GM23338 (cell line): ENCODE data around the gene PALMD.

Experiments
- CTCF ChIP-seq, 2 experiments: fragments of 200-600 bp in 1 of 2; sonication (generic) in 1 of 2; conservative IDR thresholded peaks; 2 replicates each; pipeline versions ENCODE4 v1.5.1 to v1.6.1; 2016 to 2017; ENCODE audit warnings: antibody characterized with exemption in 2 of 2, low read depth in 2 of 2, mild to moderate bottlenecking in 2 of 2, moderate library complexity in 1 of 2
- ETS1 ChIP-seq: IDR thresholded peaks from 2 replicates; pipeline ENCODE4 v1.6.1; 2016; ENCODE audit warnings: antibody characterized with exemption
- EZH2 ChIP-seq: fragments of 200-600 bp; sonication (generic); IDR thresholded peaks from one replicate; pipeline ENCODE4 v1.8.0; 2017; ENCODE audit warnings: antibody characterized with exemption, mild to moderate bottlenecking, low read depth; ENCODE audit not compliant: unreplicated experiment
- EZH2phosphoT487 ChIP-seq: fragments of 200-600 bp; sonication (generic); IDR thresholded peaks from one replicate; pipeline ENCODE4 v1.8.1; 2018; ENCODE audit warnings: antibody characterized with exemption; ENCODE audit not compliant: unreplicated experiment
- NANOG ChIP-seq: IDR thresholded peaks from 2 replicates; pipeline ENCODE4 v1.6.1; 2016; ENCODE audit warnings: antibody characterized with exemption, borderline replicate concordance
- POLR2AphosphoS5 ChIP-seq: IDR thresholded peaks from 2 replicates; pipeline ENCODE4 v1.6.1; 2016; ENCODE audit warnings: antibody characterized with exemption, low read depth
- REST ChIP-seq: IDR thresholded peaks from one replicate; pipeline ENCODE4 v1.6.1; 2018; ENCODE audit warnings: antibody characterized with exemption; ENCODE audit not compliant: unreplicated experiment
- STAT1 ChIP-seq: IDR thresholded peaks from one replicate; pipeline ENCODE4 v1.6.1; 2016; ENCODE audit warnings: antibody characterized with exemption; ENCODE audit not compliant: unreplicated experiment
- ZNF331 ChIP-seq: fragments of 250-450 bp; sonication (Bioruptor Pico); IDR thresholded peaks from 2 replicates; pipeline ENCODE4 v1.5.0; 2020; ENCODE audit warnings: low read depth, mild to moderate bottlenecking, moderate library complexity

- TF ChIP-seq CTCF (conservative IDR thresholded peaks at IDR 0.05; ENCODE audit: low read depth in 2 of 2): no peak
- no peak for TF ChIP-seq EZH2phosphoT487
- no peak for TF ChIP-seq REST
- TF ChIP-seq ZNF331 (CRISPR knock-in tag): no peak
- no peak for TF ChIP-seq STAT1
- no peak for TF ChIP-seq EZH2
- no peak for TF ChIP-seq POLR2AphosphoS5
- TF ChIP-seq NANOG: no peak
- no peak for TF ChIP-seq ETS1
Observed at GRCh38 chr1:99622702-99623347, 23.1 kb upstream of the PALMD start.
